ENCODE results near the gene UPK1B.
A peak's percentile ranks its signal among the peaks of the same experiment; 100 is the strongest.

Gene UPK1B

GRCh38 chr3:119238363-119238762 is 65.0 kb downstream of the UPK1B start:
- TF ChIP-seq ZBTB21 (tag by site-specific recombination; IDR thresholded peaks at IDR 0.05) (no peak), ZNF585B (tag by site-specific recombination; IDR thresholded peaks at IDR 0.05) (no peak), ZNF211 (tag by site-specific recombination; IDR thresholded peaks at IDR 0.05; ENCODE audit: low read depth) (no peak), ZXDB (tag by site-specific recombination; IDR thresholded peaks at IDR 0.05) (no peak), ZNF624 (tag by site-specific recombination; IDR thresholded peaks at IDR 0.05) (no peak), ZNF19 (tag by site-specific recombination; IDR thresholded peaks at IDR 0.05; ENCODE audit: low read depth) (no peak), ZNF18 (tag by site-specific recombination; IDR thresholded peaks at IDR 0.05) (no peak), ZNF776 (tag by site-specific recombination; IDR thresholded peaks at IDR 0.05; ENCODE audit: borderline replicate concordance) (no peak), ZNF37A (tag by site-specific recombination; IDR thresholded peaks at IDR 0.05) (no peak), FEZF1 (tag by site-specific recombination; IDR thresholded peaks at IDR 0.05) (no peak), ZNF449 (tag by site-specific recombination; IDR thresholded peaks at IDR 0.05) (no peak), ZNF140 (tag by site-specific recombination; IDR thresholded peaks at IDR 0.05) (no peak), ZNF561 (tag by site-specific recombination; IDR thresholded peaks at IDR 0.05; ENCODE audit: borderline replicate concordance) (no peak)
- H3K9me3 ChIP-seq (ENCODE audit: control insufficient read depth, insufficient read depth, low read depth, low read length), result no peaks in the 10 kb centered on the region
- H3K27ac ChIP-seq (ENCODE audit: extremely low read depth, low read depth, low read length), result no peak overlapping the region
- ChIA-PET CTCF (interaction anchor here (1.1 kb wide), 1 partner anchor 354 kb away, joined by 5 read pairs; no protein-coding TSS in a partner anchor), POLR2A (no interaction called here)
- no peaks in the 10 kb centered on the region for H3K4me1 ChIP-seq (ENCODE audit: control insufficient read depth, insufficient read depth, low read length)
- H3K36me3 ChIP-seq (ENCODE audit: control insufficient read depth in 2 of 2, insufficient read depth in 1 of 2, low read length in 2 of 2), result peaks cover 4 to 35% of the 10 kb centered on the region in 2 experiments; a peak in 2 of 3 replicates
- no peak overlapping the region for H3K4me3 ChIP-seq (ENCODE audit: low read depth, low read length)

GRCh38 chr3:119239206-119239820 is 65.9 kb downstream of the UPK1B start:
- TF ChIP-seq ZNF830 (tag by site-specific recombination; IDR thresholded peaks at IDR 0.05; ENCODE audit: low read depth), result no peak
- TF ChIP-seq ZNF335 (tag by site-specific recombination; conservative IDR thresholded peaks at IDR 0.05), result no peak
- TF ChIP-seq ZNF596 (tag by site-specific recombination; IDR thresholded peaks at IDR 0.05), result no peak
- no peak for TF ChIP-seq ZNF561 (tag by site-specific recombination; IDR thresholded peaks at IDR 0.05; ENCODE audit: borderline replicate concordance)
- POLR2A ChIA-PET, result no interaction called here
- CTCF ChIA-PET, result interaction anchor here (1.1 kb wide), 1 partner anchor 355 kb away, joined by 5 read pairs; no protein-coding TSS in a partner anchor

GRCh38 chr3:119240101-119240590 is 66.7 kb downstream of the UPK1B start:
- Histone ChIP-seq H3K27ac (ENCODE audit: extremely low read depth, low read depth, low read length) (peak overlapping the region; percentile 61), H3K9me3 (ENCODE audit: control insufficient read depth, insufficient read depth, low read depth, low read length) (no peaks in the 10 kb centered on the region), H3K4me3 (ENCODE audit: low read depth, low read length) (peak overlapping the region; percentile 76), H3K36me3 (ENCODE audit: control insufficient read depth in 2 of 2, insufficient read depth in 1 of 2, low read length in 2 of 2) (peaks cover 4 to 19% of the 10 kb centered on the region in 2 experiments; a peak in 1 of 3 replicates), H3K4me1 (ENCODE audit: control insufficient read depth, insufficient read depth, low read length) (no peaks in the 10 kb centered on the region)
- ChIA-PET CTCF (no interaction called here), POLR2A (interaction anchor here (0.9 to 1.6 kb wide), 8 partner anchors 9 to 224 kb away, joined by 3 to 6 read pairs (median 4); partner anchors contain the start of genes ARHGAP31, IGSF11 and TMEM39A)
- TF ChIP-seq ZNF629 (tag by site-specific recombination; IDR thresholded peaks at IDR 0.05), result no peak
- peak; percentile 87 for TF ChIP-seq BCL11A (tag by site-specific recombination; IDR thresholded peaks at IDR 0.05; ENCODE audit: low read depth)
- TF ChIP-seq ZNF335 (tag by site-specific recombination; conservative IDR thresholded peaks at IDR 0.05), result peak; percentile 52; the same call in 1 of the 2 replicates
- TF ChIP-seq EGR2 (tag by site-specific recombination; IDR thresholded peaks at IDR 0.05; ENCODE audit: low read depth), result peak; percentile 48; the same call in 1 of the 2 replicates
- no peak for TF ChIP-seq ZNF610 (tag by site-specific recombination; IDR thresholded peaks at IDR 0.05; ENCODE audit: borderline replicate concordance)
- TF ChIP-seq IKZF3 (tag by site-specific recombination; IDR thresholded peaks at IDR 0.05), result 0 out of 2 replicates have a peak, but pooled peaks have one; percentile 18
- no peak for TF ChIP-seq RBAK (tag by site-specific recombination; IDR thresholded peaks at IDR 0.05)
- no peak for TF ChIP-seq ZNF843 (tag by site-specific recombination; IDR thresholded peaks at IDR 0.05)
- no peak for TF ChIP-seq ZBTB26 (tag by site-specific recombination; optimal IDR thresholded peaks at IDR 0.05)
- no peak for TF ChIP-seq ZNF416 (tag by site-specific recombination; IDR thresholded peaks at IDR 0.05)
- TF ChIP-seq KLF7 (tag by site-specific recombination; IDR thresholded peaks at IDR 0.05; ENCODE audit: borderline replicate concordance), result no peak

More at GRCh38 chr3:119239206-119239820, 65.9 kb downstream of the UPK1B start:
- Histone ChIP-seq H3K4me1 (ENCODE audit: control insufficient read depth, insufficient read depth, low read length) (no peaks in the 10 kb centered on the region), H3K36me3 (ENCODE audit: control insufficient read depth in 2 of 2, insufficient read depth in 1 of 2, low read length in 2 of 2) (peaks cover 4 to 26% of the 10 kb centered on the region in 2 experiments; a peak in 1 of 3 replicates), H3K27ac (ENCODE audit: extremely low read depth, low read depth, low read length) (no peak overlapping the region), H3K9me3 (ENCODE audit: control insufficient read depth, insufficient read depth, low read depth, low read length) (no peaks in the 10 kb centered on the region), H3K4me3 (ENCODE audit: low read depth, low read length) (peak overlapping the region; percentile 76)
